CD4-positive, alpha-beta T cell treated with Interleukin-6 for 4 hours (primary cell): ENCODE data around the gene HAT1.
"Not testable (repeated sequence)": the region's sequence is repeated elsewhere in the genome, so short reads cannot be mapped to it uniquely, and the experiment has no call there.

Experiments used
- DNase-seq: peaks from one replicate; pipeline ENCODE4 v3.0.0-alpha.2; 2020; ENCODE audit warnings: mixed read lengths

Gene HAT1

GRCh38 chr2:171983924-171984323, 61.7 kb downstream of the HAT1 start:
- not testable (repeated sequence) for DNase-seq

DNA sequence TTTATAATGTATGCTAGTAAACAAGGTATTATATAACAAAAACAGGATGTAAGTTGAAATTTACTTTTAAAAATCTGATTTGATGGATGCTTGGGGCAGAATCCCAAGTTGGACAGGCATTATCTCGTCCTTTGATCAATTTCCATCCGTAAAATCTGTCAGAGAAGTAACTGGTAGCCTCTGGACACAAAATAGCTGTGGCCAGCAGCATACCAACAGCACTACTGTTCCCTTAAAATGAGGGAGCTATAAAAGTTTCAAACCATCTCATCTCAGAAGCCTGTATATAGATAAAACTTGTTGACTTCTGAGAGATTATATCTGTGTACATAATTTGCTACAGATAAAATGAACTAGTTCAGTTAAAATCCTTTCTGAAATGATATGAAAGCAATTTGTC, 62.8 kb downstream of the HAT1 start:
- DNase-seq: no peak

DNA sequence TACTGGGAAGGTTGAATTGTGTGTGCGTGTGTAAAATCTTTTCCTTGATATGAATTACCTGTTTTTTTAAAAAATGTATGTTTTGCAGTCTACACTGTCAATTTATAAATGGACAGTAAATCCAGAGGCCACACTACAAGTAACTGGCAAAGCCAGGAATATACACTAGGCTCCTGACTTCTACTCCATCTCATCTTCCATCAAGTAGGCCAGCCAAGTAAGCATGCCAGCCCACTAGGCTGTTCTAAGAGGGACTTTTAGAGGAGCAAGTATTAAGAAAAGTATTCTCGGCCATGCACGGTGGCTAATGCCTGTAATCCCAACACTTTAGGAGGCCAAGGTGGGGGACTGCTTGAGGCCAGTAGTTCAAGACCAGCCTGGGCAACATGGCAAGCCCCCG, 64.5 kb downstream of the HAT1 start:
- no peak for DNase-seq

DNA sequence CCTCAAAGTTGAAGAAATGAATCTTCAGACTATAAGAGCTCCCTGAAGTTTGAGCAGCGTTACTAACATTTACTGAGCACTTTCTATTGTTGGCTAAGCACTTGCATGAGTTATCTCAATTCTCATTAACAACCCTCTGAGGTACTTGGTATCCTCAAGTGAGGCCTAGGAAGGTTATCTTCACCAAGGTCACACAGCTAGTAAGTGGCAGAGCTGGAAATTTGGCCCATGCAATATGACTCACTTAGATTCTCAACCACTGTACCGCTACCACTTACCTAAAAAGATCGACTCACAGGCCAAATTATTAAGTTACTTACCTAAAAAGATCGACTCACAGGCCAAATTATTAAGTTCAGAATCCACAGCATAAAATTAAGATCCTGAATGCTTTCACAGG, 68.8 kb downstream of the HAT1 start:
- DNase-seq: no peak

- no peak for DNase-seq
These were observed 73.3 kb downstream of the HAT1 start for GRCh38 chr2:171995586-171995985.

DNA sequence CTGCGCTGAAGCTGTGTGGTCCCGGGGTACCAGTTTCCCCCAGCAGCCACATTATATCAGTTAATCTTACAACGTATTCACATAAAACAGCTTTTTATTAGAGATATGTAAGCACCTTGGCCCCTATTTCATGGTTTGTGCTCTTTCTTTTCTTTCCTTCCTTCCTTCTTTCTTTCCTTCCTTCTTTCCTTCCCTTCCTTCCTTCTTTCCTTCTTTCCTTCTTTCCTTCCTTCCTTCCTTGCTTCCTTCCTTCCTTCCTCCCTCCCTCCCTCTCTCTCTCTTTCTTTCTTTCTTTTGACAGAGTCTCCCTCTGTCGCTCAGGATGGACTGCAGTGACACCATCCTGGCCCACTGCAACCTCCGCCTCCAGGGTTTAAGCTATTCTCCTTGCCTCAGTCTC, 73.8 kb downstream of the HAT1 start:
- no peak for DNase-seq

DNA sequence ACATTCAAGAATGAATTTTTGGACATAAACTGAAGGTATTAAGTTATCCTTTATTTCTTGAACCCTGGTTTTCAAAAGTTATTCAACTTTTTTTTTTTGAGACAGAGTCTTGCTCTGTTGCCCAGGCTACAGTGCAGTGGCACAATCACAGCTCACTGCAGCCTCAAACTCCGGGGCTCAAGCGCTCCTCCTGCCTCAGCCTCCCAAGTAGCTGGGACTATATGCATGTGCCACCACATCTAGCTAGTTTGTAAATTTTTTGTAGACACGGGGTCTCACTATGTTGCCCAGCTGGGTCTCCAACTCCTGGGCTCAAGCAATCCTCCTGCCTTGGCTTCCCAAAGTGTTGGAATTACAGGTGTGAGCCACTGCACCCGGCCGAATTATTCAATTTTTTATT, 74.8 kb downstream of the HAT1 start:
- DNase-seq: not testable (repeated sequence)

DNA sequence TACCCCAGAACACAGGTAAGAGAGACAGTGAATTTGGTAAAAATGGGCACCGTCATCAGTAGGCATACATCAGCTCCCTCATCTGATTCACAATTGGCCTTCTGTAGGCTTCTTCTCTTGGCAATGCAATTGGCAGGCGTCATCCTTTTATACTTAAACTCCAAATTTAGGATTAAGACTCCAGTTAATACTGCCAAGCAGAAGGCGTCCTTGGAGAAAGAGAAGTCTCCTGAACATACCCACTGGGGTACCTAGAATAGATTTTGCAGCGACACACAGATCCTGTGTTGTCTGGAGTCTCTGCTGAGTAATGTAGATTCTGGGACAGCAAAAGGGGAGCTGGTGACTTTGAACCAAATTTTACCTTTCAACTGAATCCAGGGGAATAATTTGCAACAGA, 76.9 kb downstream of the HAT1 start:
- DNase-seq: no peak

DNA sequence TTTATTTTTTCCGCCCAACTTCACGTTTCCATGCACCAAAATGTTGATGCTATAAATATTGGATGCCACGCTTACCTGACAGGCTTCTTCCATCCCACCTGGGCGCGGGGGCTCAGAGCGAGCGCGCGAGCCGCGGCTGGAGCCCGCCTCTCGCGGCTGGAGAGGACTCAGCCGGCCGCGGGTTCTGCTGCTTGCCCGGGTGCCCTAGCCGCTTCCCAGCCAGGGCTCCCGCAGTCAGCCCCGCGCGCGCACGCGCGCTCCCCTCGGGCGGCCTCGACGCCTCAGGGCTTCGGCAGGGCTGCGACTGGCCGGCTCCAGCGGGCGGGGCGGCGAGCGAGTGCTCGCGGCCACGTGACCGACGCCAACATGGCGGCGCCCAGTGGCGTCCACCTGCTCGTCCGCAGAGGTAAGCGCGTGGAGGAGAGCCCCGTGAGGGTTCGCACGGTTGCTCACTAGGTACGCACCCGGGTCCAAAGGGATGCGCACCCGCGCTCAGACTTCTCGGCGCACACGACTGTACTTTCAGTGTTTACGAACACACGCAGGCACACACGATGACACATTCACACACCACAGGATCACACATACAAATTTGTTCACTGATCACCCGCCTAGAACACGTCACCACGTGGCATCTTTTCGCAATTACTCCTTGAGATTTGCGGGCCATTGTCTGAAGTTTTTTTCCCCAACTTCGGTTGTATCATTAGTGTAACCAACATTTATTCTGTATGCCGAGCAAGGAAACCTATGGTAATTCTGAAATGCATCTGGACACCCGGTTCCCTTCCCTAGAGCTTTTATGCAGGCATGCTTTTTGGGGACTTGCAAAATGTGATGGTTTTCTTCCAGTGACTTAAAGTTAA, 77.6 kb downstream of the HAT1 start, which contains the start of gene METAP1D:
Gene METAP1D (plus strand): TSS at position 350 of the 866 bp plus-strand sequence. CDS start 17 bp downstream, at position 367.
- peak; percentile 91 for DNase-seq

GRCh38 chr2:172000696-172001361, 78.6 kb downstream of the HAT1 start:
- DNase-seq: no peak

GRCh38 chr2:172007372-172007771, 85.1 kb downstream of the HAT1 start:
- no peak for DNase-seq

DNA sequence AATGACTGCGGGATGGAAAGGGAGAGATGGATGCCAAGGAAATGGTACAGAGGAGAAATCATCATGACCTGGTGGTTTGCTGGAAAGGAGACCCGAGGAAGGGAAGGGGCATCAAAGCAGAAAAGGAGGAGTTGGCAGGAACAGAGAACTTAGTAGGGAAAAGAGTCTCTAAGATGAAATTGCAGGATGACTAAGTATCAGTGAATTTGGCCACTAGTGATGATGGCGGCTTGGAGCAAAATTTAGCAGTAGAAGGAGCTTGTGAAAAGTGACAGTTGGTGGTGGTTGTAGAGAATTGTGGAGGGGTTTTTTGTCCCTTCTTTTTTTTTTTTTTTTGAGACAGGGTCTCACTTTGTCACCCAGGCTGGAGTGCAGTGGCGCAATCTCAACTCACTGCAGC, 87.6 kb downstream of the HAT1 start:
- no peak for DNase-seq

- DNase-seq: no peak
These were observed 89.7 kb downstream of the HAT1 start for GRCh38 chr2:172011812-172012575.

DNA sequence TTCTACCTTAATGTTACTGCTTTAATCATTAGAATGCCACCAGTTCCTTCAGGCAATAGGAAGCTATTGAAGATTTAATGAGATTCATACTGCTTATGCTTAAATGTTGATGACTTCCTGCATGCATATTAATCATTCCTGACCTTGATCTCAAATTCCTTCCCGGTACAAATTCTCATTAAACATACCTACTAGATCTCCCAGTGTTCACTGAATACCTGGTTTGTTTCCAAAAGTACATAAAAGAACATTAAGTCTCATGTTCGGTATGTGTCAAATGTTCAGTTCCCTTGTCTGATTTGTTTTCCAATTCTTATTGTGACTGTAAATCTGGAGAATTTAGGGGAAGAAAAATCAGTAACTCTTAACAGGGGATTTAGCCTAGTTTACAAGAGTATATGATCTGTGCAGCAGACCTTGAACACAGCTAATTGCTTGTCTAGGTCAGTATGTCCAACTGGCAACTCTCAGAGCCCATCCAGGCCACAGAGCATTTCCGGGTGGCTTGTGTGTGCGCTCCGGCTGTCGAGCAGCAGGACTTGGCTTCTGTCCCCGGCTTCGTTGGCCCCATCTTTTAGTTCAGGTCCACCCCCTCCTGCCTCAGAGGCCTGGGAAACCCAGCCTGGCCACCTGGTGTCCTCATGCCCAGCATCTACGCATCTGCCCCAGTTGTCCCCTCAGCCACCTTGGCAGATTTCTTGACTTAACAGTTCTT, 90.6 kb downstream of the HAT1 start:
- no peak for DNase-seq

DNA sequence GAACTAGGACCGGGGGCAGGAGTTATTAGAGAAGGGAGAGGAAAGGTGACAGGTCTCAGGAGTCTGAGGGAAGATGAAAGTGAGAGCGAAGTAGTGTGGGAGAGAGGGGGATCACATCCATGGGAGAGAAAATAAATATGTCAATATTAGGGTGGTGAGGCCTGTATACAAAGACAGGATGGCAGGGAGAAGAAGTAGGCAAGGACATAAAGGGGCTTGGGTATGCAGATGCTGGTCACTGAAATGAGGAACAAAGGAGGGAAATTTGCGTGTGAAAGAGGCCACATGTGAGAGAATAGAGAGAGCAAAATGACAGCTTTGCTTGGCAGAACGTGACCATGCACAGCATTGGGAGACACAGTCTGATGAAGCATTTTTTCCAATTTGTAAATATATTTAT, 91.1 kb downstream of the HAT1 start:
- DNase-seq: no peak

GRCh38 chr2:172021074-172021931, 99.0 kb downstream of the HAT1 start:
- DNase-seq: no peak

DNA sequence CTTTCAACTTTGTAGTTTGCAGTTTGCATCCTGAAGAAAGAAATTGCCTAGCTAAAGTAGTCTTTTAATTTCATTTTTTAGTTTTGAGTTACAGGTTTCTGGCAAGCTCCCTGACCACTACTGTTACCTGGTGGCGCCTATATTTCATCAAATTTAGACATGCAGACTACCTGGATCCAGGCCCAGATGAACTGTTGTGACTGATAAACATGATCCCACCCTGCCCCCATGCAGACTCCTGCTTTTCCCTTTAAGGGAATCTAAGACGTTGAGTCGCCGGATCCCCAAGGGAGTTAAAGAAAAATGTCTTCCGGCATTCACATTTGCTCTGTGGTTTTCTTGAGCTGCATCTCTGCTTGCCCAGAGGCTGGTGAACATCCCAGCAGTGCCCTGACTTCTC, 99.7 kb downstream of the HAT1 start:
- DNase-seq: no peak

- no peak for DNase-seq
These were observed 109.3 kb downstream of the HAT1 start for GRCh38 chr2:172031536-172031935.
